Hematopoietic multipotent progenitor cell treated with erythropoietin and hydrocortisone succinate and interleukin-3 and kit ligand, for 4 days (in vitro differentiated cells): Measurements from ENCODE around the gene FAM120A.

Source experiments
- DNase-seq: peaks from one replicate; pipeline ENCODE4 v3.0.0-alpha.2; 2015

The FAM120A gene

DNA sequence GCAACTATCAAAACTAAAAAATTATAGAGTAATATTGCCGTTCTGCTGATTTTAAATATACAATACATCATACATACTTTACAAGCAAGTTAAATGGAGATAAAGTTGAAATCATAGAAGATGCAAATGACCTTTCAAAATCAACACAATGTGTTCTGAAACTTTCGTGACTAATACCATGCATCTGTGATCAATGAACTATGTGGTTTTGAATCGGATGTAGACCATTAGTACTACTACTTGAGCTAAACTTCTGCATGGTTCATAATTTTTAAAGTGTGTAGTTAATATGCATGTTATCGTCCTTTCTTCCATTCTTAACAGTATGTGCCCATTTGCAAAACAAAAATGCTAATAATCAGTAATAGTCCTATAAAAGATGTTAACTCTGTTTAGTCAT lies 113.6 kb downstream of the FAM120A start:
- no peak for DNase-seq

DNA sequence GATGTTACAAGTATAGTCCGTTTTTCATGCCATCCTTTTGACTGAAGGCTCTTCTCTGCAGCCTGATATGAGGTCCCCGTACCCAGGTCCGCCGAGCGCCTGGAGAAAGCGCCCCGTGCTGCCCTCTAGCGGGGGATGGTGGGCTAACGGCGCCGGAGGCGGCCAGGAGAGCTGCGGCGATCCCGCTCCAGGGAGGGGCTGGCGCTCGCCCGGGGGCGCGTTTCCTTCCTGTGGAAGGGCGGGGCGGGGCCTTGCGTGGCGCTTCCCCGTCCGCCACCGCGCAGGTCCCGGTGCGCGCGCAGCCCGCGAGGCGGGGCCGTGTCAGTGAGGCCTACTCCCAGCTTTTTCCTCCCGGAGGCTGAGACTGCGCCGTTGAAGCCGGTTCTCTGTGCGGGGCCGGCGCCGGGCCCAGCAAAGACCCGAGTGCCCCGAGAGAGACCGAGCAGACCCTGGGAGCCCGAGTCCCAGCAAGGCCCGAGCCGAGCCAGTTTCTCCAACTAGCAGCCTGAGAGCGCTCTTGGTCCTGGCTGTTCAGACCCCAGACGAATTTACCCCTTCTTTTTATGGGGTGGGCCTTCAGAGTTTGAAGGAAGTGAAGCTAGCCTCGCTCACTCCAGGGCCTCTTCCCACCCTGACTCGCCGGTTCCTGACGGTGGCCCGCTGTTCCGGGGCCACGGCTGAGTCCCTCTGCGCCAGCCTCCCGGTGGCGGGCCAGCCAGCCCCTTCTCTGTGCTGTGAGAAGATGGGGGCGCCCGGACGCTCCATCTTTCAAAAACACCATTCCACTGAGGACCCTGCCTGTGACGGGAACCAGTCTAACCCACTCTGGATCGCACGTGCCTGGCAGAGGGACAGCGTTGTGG lies 115.2 kb downstream of the FAM120A start:
- DNase-seq, result peak; percentile 98

DNA sequence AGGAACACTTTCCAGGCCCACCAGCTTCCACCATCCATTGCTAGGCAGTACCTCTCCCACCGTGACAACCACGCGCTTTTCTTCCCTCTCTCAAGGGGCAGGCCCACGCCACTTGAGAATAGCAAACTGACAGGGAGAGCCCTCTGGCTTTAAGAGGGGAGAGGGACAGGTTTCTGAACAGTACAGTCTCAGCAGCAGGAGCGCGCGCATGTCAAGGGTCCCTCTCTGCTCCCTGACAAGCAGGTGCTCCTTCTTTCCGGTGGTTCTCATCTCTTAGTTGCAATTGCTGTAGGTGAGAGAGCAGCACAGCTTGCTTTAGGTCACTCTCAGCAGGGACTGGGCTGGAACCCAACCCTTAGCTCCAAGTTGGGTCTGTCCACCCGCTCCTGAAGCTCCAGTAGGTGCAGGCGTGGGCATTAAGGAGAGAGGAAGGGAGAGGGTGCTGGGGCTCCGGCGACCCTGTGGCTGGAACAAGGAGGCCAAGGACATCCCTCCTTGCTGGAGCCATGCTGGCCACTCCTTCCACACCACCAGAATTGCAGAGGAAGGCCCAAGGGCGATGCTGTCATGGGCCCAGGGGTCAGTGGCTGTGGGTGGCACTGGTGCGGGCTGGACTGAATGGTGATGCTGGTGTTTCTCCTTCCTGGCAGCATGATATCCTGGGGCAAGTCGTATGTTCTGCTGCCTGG lies 115.9 kb downstream of the FAM120A start:
- peak; percentile 45 for DNase-seq

DNA sequence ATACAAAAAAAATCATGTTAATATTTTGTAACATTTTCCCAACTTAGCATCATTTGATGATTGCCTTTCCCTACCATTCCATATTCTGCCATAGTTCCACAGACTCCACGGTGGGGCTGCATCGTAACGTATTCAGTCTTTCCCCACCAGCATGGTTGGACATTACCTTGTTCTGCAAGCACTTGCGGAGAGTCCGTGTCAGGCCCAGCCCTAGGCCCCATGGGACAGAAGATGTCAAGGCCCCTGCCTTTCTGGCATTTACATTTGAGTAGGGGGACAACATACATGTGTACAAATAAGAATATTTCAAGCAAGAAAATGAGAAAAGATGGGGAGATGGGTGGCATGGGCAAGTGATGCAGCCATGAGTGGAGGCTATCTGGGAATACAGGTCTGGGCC lies 116.7 kb downstream of the FAM120A start:
- DNase-seq, result no peak

DNA sequence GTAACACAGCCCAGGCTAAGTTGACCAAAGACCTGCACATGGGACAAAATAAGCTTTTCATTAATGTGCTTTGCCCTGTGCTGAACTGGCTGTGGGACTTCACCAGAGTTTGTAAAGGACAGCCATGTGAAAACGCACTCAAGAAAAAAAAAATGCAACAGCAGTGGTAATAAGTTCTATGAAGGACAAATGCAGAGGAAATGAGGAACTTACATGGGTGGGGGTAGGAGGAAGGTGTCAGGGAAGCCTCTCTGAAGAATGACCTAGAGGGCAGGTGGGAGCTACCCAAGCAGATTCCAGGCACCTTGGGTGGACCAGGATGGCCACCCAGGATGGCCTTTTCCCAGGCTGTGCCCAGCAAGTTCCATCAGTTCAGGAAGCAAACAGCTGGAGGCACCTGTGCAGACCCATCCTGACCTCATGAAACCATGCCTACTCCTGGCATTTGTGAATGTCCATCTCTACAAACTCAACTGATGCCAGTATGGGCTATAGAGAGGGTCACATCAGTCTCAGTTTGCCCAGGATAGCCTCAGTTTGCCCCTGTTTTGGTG lies 118.2 kb downstream of the FAM120A start:
- DNase-seq, result peak; percentile 54

- DNase-seq, result no peak
Measured at GRCh38 chr9:93572221-93572620, 120.7 kb downstream of the FAM120A start.

DNA sequence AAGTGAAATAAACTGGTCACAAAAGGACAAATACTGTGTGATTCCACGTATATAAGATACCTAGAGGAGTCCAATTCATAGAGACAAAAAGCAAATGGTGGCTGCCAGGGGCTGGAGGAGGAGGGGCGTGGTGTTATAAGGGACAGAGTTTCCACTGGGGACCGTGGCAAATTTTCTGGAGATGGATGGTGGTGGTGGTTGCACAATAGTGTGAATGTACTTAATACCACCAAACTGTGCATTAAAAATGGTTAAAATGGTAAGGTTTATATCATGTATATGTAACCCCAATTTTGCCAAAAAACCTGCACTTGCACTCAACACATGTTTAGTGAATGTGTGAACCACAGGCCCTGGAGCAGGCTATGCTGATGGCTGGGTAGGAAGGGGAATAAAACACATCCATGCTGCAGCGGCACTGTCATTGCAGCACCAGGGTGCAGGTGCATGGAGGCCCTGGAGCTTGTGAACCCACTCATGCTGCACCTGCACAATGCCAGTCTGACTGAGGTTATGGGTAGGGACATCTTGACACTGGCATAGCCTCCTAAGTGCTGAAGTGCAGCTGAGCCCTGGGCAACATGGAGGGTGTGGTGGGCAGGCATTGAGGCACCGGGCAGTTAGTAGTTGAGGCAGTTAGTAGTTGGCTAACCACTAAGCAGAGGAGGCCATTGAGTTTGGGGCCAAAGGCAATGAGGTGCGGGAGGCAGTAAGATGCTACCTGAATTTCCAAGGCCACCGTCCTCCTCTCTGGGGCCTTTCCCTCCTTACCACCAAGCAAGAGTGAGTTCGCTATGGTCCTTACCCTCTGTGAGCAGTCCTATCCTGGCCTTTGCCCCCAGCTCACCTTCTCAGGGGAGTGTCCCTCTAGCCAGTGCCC lies 121.4 kb downstream of the FAM120A start:
- no peak for DNase-seq

- no peak for DNase-seq
Measured at GRCh38 chr9:93573516-93573828, 122.0 kb downstream of the FAM120A start.

GRCh38 chr9:93574091-93574899 lies 122.8 kb downstream of the FAM120A start:
- DNase-seq, result no peak

DNA sequence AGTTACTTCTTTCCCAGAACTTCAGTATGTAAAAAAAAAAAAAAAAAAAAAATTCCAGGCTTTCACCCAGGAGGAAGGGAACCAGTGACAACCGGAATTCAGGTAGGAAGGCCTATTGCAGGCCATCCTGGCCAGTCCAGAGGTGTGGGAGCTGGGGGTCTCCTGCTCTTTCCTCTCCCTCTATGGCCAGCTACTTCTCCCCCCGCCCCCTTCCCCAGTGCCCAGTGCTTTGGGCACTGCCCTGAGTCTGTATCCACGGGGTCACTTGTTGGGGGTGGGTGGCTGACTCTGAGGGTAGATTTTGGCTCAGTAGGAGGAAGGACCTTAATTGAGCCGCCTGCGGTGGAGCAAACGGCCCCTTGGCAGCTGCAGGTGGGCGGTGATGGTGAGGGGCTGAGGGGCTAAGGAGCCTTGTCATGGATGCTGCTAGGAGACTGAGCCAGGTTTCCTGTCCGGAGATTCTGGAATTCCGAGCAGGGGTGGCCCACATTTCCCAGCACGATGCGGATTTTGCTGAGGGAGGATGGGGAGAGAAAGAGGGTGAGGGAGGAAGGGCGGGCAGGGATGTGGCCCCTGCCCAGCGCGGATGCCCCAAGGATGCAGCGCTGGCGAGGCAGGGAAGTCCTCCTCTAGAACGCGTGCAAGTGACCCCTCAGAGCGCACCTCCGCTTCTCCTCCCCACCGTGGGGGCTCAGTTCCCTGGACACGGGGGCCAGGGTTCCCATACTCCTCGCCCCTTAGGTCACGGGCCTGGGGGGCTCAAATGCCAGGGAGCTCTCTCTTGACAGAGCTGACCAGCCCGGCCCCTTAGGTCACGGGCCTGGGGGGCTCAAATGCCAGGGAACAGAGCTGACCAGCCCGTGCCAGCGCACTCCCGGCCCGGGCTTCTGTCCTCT lies 123.7 kb downstream of the FAM120A start:
- no peak for DNase-seq

GRCh38 chr9:93575796-93576257 lies 124.3 kb downstream of the FAM120A start:
- peak; percentile 86 for DNase-seq

- DNase-seq, result peak; percentile 43
Measured at GRCh38 chr9:93576258-93577077, 125.0 kb downstream of the FAM120A start, which contains the start of gene PHF2. TSS of gene PHF2 (plus strand) at chr9:93576584. CDS start at chr9:93576774, 190 bp downstream.

DNA sequence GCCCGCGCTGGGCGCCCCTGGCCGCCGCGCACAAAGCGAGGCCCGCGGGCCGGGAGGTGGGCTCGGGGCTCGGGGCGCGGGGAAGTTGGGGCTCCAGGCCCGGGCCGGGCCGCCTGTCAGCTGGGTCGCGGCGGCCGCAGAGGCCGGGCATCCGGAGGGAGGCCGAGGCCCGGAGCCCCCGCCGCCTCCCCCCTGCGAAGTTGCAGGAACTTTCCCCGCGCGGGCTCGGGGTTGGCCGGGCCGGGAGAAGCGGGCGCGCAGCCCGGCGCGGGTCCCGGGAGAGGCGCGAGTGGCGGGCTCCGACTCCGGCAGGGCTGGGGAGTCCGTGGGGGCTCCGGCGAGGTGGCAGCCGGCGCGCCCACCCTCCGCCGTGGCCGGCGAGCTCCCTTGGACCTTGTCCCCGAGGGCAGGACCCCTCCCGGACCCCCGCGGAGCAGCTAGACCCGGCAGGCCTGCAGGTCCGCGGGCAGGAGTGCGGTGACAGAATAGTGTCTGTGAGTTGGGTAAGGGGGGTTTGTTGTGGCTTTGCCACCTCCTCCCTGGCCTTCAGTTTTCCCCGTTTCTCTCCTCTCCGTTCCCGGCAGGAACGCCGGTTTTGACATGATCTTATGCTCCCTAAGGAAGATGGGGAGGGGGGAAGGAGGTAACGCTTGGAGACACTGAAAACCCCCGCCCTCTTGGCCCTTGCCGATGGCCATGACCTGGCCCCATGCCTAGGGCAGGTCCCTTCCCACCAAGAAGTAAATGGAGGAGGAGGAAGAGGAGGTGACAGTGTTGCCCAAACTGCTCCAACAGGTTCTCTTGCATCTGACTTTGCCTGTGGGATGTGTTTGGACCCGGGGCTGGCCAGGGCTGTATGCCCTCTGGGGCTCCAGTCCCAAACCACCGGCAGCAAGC lies 125.8 kb downstream of the FAM120A start:
- peak; percentile 48 for DNase-seq

- peak; percentile 48 for DNase-seq
Measured at GRCh38 chr9:93577975-93578682, 126.6 kb downstream of the FAM120A start.

DNA sequence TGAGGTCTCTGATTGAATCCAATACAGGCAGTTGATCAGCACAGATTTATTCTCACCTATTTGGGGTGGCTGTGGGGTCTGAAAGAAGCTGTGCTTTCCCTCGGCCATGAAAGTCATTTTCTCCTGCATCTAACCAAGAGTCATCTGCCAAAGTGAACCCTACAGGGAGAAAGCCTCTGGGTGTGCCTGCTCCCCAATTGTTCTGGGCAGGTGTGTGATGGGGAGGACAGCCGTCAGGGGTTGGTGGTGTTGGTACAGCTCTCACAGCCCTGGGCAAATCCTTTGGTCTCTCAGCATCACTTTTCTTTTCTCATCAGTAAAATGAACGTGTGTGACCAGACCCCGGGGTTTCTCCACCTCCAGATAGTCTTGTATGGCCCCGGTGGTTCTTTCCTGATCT lies 127.4 kb downstream of the FAM120A start:
- DNase-seq, result no peak

- no peak for DNase-seq
Measured at GRCh38 chr9:93579711-93580516, 128.4 kb downstream of the FAM120A start.

GRCh38 chr9:93580654-93581380 lies 129.3 kb downstream of the FAM120A start:
- no peak for DNase-seq
